GM10266 (cell line): Measurements from ENCODE around the gene GAGE12J.

Source experiments
- DNase-seq: peaks from one replicate; pipeline ENCODE4 v3.0.0; 2012; ENCODE audit errors: extremely low spot score
- CTCF ChIP-seq: IDR thresholded peaks from 2 replicates; pipeline ENCODE4 v1.5.1; 2012; ENCODE audit warnings: mild to moderate bottlenecking, low read depth; ENCODE audit not compliant: control insufficient read depth, insufficient read depth; ENCODE audit errors: missing control alignments

GAGE12J gene

GRCh38 chrX:49284212-49284611, 37.6 kb upstream of the GAGE12J start:
- no peak for DNase-seq
- TF ChIP-seq CTCF: no peak

- no peak for TF ChIP-seq CTCF
- no peak for DNase-seq
These were observed 35.7 kb upstream of the GAGE12J start for GRCh38 chrX:49286136-49286535.

- DNase-seq: no peak
- TF ChIP-seq CTCF: no peak
These were observed 35.3 kb upstream of the GAGE12J start for GRCh38 chrX:49286581-49286980.

GRCh38 chrX:49287665-49288064, 34.2 kb upstream of the GAGE12J start:
- no peak for DNase-seq
- no peak for TF ChIP-seq CTCF

- no peak for TF ChIP-seq CTCF
- DNase-seq: no peak
These were observed 31.6 kb upstream of the GAGE12J start for GRCh38 chrX:49290215-49290614.

GRCh38 chrX:49291615-49292337, 30.1 kb upstream of the GAGE12J start:
- peak; percentile 39 for DNase-seq
- peak; percentile 68 for TF ChIP-seq CTCF
